IMR-90 (cell line): ENCODE measurements around the gene ABR. TPM values are rescaled to one million over a fixed set of nuclear protein-coding genes. Genes with fewer than 3 reads are reported as not detected.

Source experiments
- ATAC-seq: fragments of 200-7000 bp; cut with Tn5 transposase; 2 replicates; pipeline ENCODE4 v1.9.1; 2020; ENCODE audit warnings: low read depth, mild to moderate bottlenecking, moderate library complexity
- BruUV-seq: library from RNA; stranded (reverse); fragments of 400-500 nt; replicated peaks from 2 replicates; lab custom pipeline; 2021; lab: Mats Ljungman, UMichigan
- CTCF ChIA-PET: fragments of 300-600 bp; formaldehyde crosslinking; extraction: SDS; loops from one replicate; lab custom pipeline; 2021; ENCODE audit warnings: antibody characterized with exemption; lab: Yijun Ruan, JAX
- POLR2A ChIA-PET: fragments of 300-600 bp; sonication (Branson Sonifier 250); formaldehyde crosslinking; loops from one replicate; lab custom pipeline; 2022; ENCODE audit warnings: antibody characterized with exemption; ENCODE audit not compliant: unreplicated experiment; lab: Charles Lee
- DNase-seq: peaks from one replicate; pipeline ENCODE4 v3.0.0; 2013
- H2AFZ ChIP-seq: replicated peaks from 2 replicates; pipeline ENCODE3; 2013; ENCODE audit warnings: low read length, mild to moderate bottlenecking; ENCODE audit not compliant: poor library complexity
- H2AK5ac ChIP-seq: 2 replicates; pipeline ENCODE4 v1.6.1; 2013; ENCODE audit warnings: low read depth, low read length, inconsistent platforms
- H2AK9ac ChIP-seq: replicated peaks from 2 replicates; pipeline ENCODE3; 2013; ENCODE audit warnings: mild to moderate bottlenecking, low read depth, low read length, moderate library complexity; ENCODE audit not compliant: poor library complexity
- H2BK120ac ChIP-seq: 2 replicates; pipeline ENCODE4 v1.6.1; 2013; ENCODE audit warnings: low read depth, low read length, inconsistent platforms
- H2BK15ac ChIP-seq: 3 replicates; pipeline ENCODE4 v1.6.1; 2013; ENCODE audit warnings: low read depth, low read length, inconsistent platforms
- H2BK20ac ChIP-seq: 2 replicates; pipeline ENCODE4 v1.6.1; 2013; ENCODE audit warnings: low read depth, mild to moderate bottlenecking, inconsistent platforms, low read length, moderate library complexity
- H2BK5ac ChIP-seq: 2 replicates; pipeline ENCODE4 v1.6.1; 2013; ENCODE audit warnings: mild to moderate bottlenecking, low read depth, low read length, inconsistent platforms; ENCODE audit not compliant: poor library complexity, severe bottlenecking
- H3K14ac ChIP-seq: replicated peaks from 2 replicates; pipeline ENCODE4 v1.6.1; 2013; ENCODE audit warnings: low read depth, low read length, inconsistent platforms
- H3K18ac ChIP-seq: 2 replicates; pipeline ENCODE4 v1.6.1; 2013; ENCODE audit warnings: low read depth, low read length, control low read depth
- H3K23ac ChIP-seq: 2 replicates; pipeline ENCODE4 v1.6.1; 2013; ENCODE audit warnings: low read depth, low read length, inconsistent platforms
- H3K27ac ChIP-seq: 2 replicates; pipeline ENCODE4 v1.5.1; 2013; ENCODE audit warnings: mild to moderate bottlenecking, control low read depth, low read length; ENCODE audit not compliant: insufficient read depth
- H3K27me3 ChIP-seq: 2 replicates; pipeline ENCODE4 v1.6.1; 2013; ENCODE audit warnings: low read length; ENCODE audit not compliant: control insufficient read depth, insufficient read depth
- H3K36me3 ChIP-seq: 2 replicates; pipeline ENCODE4 v1.6.1; 2013; ENCODE audit warnings: low read length, mixed read lengths; ENCODE audit not compliant: control insufficient read depth, insufficient read depth
- H3K4ac ChIP-seq: 2 replicates; pipeline ENCODE4 v1.6.1; 2013; ENCODE audit warnings: low read depth, low read length, inconsistent platforms
- H3K4me1 ChIP-seq: 2 replicates; pipeline ENCODE4 v1.6.1; 2013; ENCODE audit warnings: low read length, mixed read lengths; ENCODE audit not compliant: control insufficient read depth, insufficient read depth
- H3K4me2 ChIP-seq: 2 replicates; pipeline ENCODE4 v1.6.1; 2013; ENCODE audit warnings: low read depth, mild to moderate bottlenecking, control low read depth, low read length, moderate library complexity
- H3K4me3 ChIP-seq: 2 replicates; pipeline ENCODE4 v1.5.1; 2013; ENCODE audit warnings: low read depth, mild to moderate bottlenecking, control low read depth, low read length, moderate library complexity; ENCODE audit not compliant: insufficient read depth
- H3K56ac ChIP-seq: 2 replicates; pipeline ENCODE4 v1.6.1; 2013; ENCODE audit warnings: low read length, inconsistent platforms; ENCODE audit not compliant: insufficient read depth; ENCODE audit errors: extremely low read depth
- H3K79me1 ChIP-seq, 2 experiments: 2 replicates each; pipeline ENCODE4 v1.6.1; 2013; ENCODE audit warnings: low read length in 2 of 2, inconsistent platforms in 1 of 2, low read depth in 1 of 2
- H3K9ac ChIP-seq: 2 replicates; pipeline ENCODE4 v1.6.1; 2013; ENCODE audit warnings: low read depth, low read length, control low read depth
- H3K9me1 ChIP-seq: 2 replicates; pipeline ENCODE4 v1.6.1; 2013; ENCODE audit warnings: low read length, inconsistent platforms; ENCODE audit not compliant: insufficient read depth
- H3K9me3 ChIP-seq: 2 replicates; pipeline ENCODE4 v1.6.1; 2013; ENCODE audit warnings: low read length; ENCODE audit not compliant: control insufficient read depth, insufficient read depth
- H4K20me1 ChIP-seq: 2 replicates; pipeline ENCODE4 v1.6.1; 2013; ENCODE audit warnings: low read length, inconsistent platforms; ENCODE audit not compliant: insufficient read depth
- H4K5ac ChIP-seq: 2 replicates; pipeline ENCODE4 v1.6.1; 2013; ENCODE audit warnings: mild to moderate bottlenecking, low read depth, low read length, control low read depth
- H4K8ac ChIP-seq, 2 experiments: 2 replicates each; pipeline ENCODE4 v1.6.1; 2013; ENCODE audit warnings: low read depth in 2 of 2, low read length in 2 of 2, control low read depth in 1 of 2, inconsistent platforms in 1 of 2
- H4K91ac ChIP-seq: 2 replicates; pipeline ENCODE4 v1.6.1; 2013; ENCODE audit warnings: low read depth, low read length, inconsistent platforms; ENCODE audit not compliant: insufficient read depth
- MAFK ChIP-seq: IDR thresholded peaks from 2 replicates; pipeline ENCODE4 v1.6.1; 2012; ENCODE audit warnings: low read depth, low read length, improper control_type of control experiment
- MXI1 ChIP-seq: IDR thresholded peaks from 2 replicates; pipeline ENCODE4 v1.6.1; 2012; ENCODE audit warnings: low read depth, mild to moderate bottlenecking, low read length, moderate library complexity, borderline replicate concordance
- USF2 ChIP-seq: fragments of 150-350 bp; IDR thresholded peaks from 2 replicates; pipeline ENCODE4 v1.6.1; 2017; ENCODE audit warnings: mild to moderate bottlenecking, antibody characterized with exemption, low read length, low read depth
- WGBS, 2 experiments: methylation state at CpG; one replicate each; pipeline versions ENCODE4 v1.1.5 to v1.1.7; 2013; ENCODE audit warnings: missing lambda C conversion rate in 2 of 2; ENCODE audit not compliant: insufficient read length in 1 of 2; ENCODE audit errors: extremely low coverage in 2 of 2; 5-methylcytosine and 5-hydroxymethylcytosine counted together
- dilution Hi-C: fragments of 300-500 bp; cut with HindIII; formaldehyde crosslinking; loops from one replicate; pipeline ENCODE4 v1.14.3; 2018; ENCODE audit warnings: low sequenced_read_pairs; ENCODE audit not compliant: unreplicated experiment
- in situ Hi-C: fragments of 300-500 bp; cut with MboI; formaldehyde crosslinking; loops from 3 replicates; pipeline ENCODE4 v1.14.3; 2019; ENCODE audit warnings: low sequenced_read_pairs, inconsistent platforms, mixed read lengths
- intact Hi-C: fragments of 100-400 bp; cut with micrococcal nuclease; formaldehyde crosslinking; loops from 2 replicates; pipeline ENCODE4 v1.10.0; 2022
- polyA plus RNA-seq, 3 experiments: library from polyadenylated mRNA; depleted of rRNA; stranded (reverse); fragments of >200 nt; gene quantifications; 2 replicates each; pipeline ENCODE4 v1.2.3, GENCODE V29; 2012; ENCODE audit warnings: low replicate concordance in 1 of 3
- total RNA-seq: library from RNA; depleted of rRNA; stranded (reverse); fragments of >200 nt; gene quantifications from 2 replicates; pipeline ENCODE4 v1.2.3, GENCODE V29; 2012

ABR gene
- total and polyA plus RNA-seq, 2 of the 4 experiments (the other 2 are of a cell fraction) = 28.3 to 79.7 TPM

- intact Hi-C loops = no loop called here
- peaks cover 11% of the 10 kb centered on the region; the same call in 1 of the 2 replicates for H3K4me1 ChIP-seq
- H3K36me3 ChIP-seq = peaks cover 6% of the 10 kb centered on the region; the same call in 1 of the 2 replicates
- dilution Hi-C loops = no loop called here
- no peak overlapping the region for H2BK5ac ChIP-seq
- no peak overlapping the region for H2BK20ac ChIP-seq
- no peak overlapping the region for H3K18ac ChIP-seq
- H3K9ac ChIP-seq = no peak overlapping the region
- no peak overlapping the region for H2AK9ac ChIP-seq
- H3K79me1 ChIP-seq = peaks cover 15 to 39% of the 10 kb centered on the region in 2 experiments
- CTCF ChIA-PET = no interaction called here
- H3K9me1 ChIP-seq = peaks cover 7% of the 10 kb centered on the region
- H4K5ac ChIP-seq = no peak overlapping the region
- H2BK120ac ChIP-seq = no peak overlapping the region
- ATAC-seq (no peak), DNase-seq (no peak)
- in situ Hi-C loops = loop anchor here (10.0 kb wide), 1 partner anchor 49 kb away; no protein-coding TSS in a partner anchor
- H3K4ac ChIP-seq = no peak overlapping the region
- no peak overlapping the region for H2AFZ ChIP-seq
- no peak overlapping the region for H3K14ac ChIP-seq
- H3K27me3 ChIP-seq = no peaks in the 10 kb centered on the region
- H3K4me3 ChIP-seq = no peak overlapping the region
- no peak overlapping the region for H3K56ac ChIP-seq
- H4K91ac ChIP-seq = no peak overlapping the region
- WGBS, 2 experiments = 68% methylated on average over 17 of the region's 28 CpGs; no CpG with 5 or more reads in 1 of the 2 experiments
- no peaks in the 10 kb centered on the region for H3K9me3 ChIP-seq
- POLR2A ChIA-PET = no interaction called here
- H3K4me2 ChIP-seq = no peak overlapping the region
- H3K27ac ChIP-seq = no peak overlapping the region
- no peak overlapping the region for H3K23ac ChIP-seq
- TF ChIP-seq MAFK (no peak), USF2 (no peak), MXI1 (no peak)
- H4K8ac ChIP-seq = no peak overlapping the region
- H2AK5ac ChIP-seq = no peak overlapping the region
- H4K20me1 ChIP-seq = peaks cover 63% of the 10 kb centered on the region
- no peak overlapping the region for H2BK15ac ChIP-seq
- no TSS peak for BruUV-seq
Observed at GRCh38 chr17:1173432-1174262, 6.1 kb downstream of the ABR start.
